ENCODE measurements around the gene ACACA. TPM values are rescaled to one million over a fixed set of nuclear protein-coding genes. Genes with fewer than 3 reads are reported as not detected.

Gene ACACA
- total RNA-seq, 1 donor from 2014 or later: 110 TPM

DNA sequence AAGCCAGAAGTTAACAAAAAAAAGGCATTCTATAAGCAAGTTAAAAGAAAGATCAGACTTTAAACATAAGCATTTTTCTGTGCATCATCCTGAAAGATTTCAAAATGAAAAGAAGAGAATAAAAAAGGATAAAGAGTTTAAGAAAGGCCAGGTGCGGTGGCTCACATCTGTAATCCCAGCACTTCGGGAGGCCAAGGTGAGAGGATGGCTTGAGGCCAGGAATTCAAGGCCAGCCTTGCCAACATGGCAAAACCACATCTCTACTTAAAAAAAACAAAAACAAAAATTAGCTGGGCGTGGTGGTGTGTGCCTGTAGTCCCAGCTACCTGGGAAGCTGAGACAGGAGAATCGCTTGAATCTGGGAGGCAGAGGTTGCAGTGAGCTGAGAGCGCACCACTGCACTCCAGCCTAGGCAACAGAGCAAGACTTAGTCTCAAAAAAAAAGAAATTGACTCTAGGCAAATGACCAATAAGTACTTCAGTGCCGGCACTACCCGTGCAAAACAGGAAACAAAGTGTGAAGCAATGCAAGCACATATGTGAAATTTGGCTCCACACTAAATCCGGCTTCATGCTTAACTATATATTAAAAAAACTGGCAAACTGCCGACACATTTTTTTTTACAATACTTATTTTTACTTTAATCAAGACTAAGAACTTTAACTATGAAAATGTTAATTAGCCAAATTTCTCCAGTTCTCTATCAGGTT is 114.1 kb downstream of the ACACA start:
- Histone ChIP-seq H3K9me3 (no peaks in the 10 kb centered on the region), H3K27ac (no peak overlapping the region), H3K36me3 (no peaks in the 10 kb centered on the region), H3K4me1 (peaks cover 9% of the 10 kb centered on the region), H3K27me3 (no peaks in the 10 kb centered on the region), H3K4me3 (no peak overlapping the region)
- DNase-seq (no peak), ATAC-seq (peak; percentile 70)
- intact Hi-C loops (cut with DNase I): no loop called here
- TF ChIP-seq, protein P1, sequence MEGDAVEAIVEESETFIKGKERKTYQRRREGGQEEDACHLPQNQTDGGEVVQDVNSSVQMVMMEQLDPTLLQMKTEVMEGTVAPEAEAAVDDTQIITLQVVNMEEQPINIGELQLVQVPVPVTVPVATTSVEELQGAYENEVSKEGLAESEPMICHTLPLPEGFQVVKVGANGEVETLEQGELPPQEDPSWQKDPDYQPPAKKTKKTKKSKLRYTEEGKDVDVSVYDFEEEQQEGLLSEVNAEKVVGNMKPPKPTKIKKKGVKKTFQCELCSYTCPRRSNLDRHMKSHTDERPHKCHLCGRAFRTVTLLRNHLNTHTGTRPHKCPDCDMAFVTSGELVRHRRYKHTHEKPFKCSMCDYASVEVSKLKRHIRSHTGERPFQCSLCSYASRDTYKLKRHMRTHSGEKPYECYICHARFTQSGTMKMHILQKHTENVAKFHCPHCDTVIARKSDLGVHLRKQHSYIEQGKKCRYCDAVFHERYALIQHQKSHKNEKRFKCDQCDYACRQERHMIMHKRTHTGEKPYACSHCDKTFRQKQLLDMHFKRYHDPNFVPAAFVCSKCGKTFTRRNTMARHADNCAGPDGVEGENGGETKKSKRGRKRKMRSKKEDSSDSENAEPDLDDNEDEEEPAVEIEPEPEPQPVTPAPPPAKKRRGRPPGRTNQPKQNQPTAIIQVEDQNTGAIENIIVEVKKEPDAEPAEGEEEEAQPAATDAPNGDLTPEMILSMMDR (IDR thresholded peaks at IDR 0.05): no peak

DNA sequence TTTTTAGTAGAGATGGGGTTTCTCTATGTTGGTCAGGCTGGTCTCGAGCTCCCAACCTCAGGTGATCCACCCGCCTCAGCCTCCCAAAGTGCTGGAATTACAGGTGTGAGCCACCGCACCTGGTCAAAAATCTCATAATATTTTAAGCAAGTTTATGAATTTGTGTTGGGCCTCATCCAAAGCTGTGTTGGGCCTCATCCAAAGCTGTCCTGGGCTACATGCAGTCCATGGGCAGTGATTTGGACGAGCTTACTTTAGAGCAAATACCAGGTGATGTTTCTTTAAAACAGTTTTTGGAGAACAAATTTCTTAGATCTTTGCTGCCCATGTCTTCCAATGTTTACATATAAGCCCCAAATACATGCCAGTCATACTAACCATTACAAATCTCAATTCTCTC is 115.3 kb downstream of the ACACA start:
- Histone ChIP-seq H3K27ac (no peak overlapping the region), H3K27me3 (no peaks in the 10 kb centered on the region), H3K36me3 (no peaks in the 10 kb centered on the region), H3K9me3 (no peaks in the 10 kb centered on the region), H3K4me1 (peaks cover 9% of the 10 kb centered on the region), H3K4me3 (no peak overlapping the region)
- DNase-seq: no peak
- ATAC-seq: no peak
- TF ChIP-seq, protein P1 (IDR thresholded peaks at IDR 0.05): no peak
- intact Hi-C loops (cut with DNase I): no loop called here

DNA sequence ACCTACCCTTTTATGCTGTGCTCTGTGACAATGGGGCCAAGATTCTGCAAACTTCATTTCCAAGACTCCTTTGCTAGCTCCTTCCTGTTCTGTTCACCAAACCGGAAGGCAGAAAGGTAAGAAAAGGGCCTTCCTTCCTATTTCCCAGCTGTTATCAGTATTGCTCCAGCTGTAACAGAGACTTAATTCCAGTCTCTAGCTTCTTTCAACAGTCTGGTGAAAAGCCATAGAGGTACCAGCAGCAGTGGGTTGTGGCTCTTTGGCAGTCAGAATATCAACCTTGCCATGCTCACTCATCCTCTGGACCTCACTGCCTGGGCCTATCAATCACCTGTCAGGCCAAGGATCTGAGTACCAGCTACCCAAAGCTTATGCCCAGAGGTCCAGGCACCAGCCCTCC is 120.2 kb downstream of the ACACA start:
- peaks cover 4% of the 10 kb centered on the region for H3K36me3 ChIP-seq
- no peak for ATAC-seq
- intact Hi-C loops (cut with DNase I): no loop called here
- H3K9me3 ChIP-seq: no peaks in the 10 kb centered on the region
- peaks cover 11% of the 10 kb centered on the region for H3K4me1 ChIP-seq
- DNase-seq: no peak
- H3K4me3 ChIP-seq: no peak overlapping the region
- TF ChIP-seq, protein P1 (IDR thresholded peaks at IDR 0.05): no peak
- H3K27ac ChIP-seq: no peak overlapping the region
- H3K27me3 ChIP-seq: no peaks in the 10 kb centered on the region

DNA sequence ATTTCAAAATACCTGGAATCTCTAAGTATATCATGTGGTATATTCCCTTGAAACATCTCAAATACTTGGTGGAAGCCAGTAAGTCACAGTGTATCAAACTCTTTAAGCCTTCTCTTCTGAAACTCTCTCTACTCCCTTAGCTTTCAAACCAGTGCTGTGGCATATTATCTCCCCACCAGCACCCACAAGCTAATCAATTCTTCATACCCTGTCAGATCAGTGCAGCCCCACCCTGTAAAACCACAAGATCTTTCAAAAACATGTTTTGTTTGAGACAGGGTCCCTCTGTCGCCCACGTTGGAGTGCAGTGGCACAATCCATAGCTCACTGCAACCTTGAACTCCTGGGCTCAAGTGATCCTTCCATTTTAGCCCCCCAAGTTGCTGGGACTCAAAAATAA is 122.4 kb downstream of the ACACA start:
- Histone ChIP-seq H3K27ac (no peak overlapping the region), H3K36me3 (peaks cover 11% of the 10 kb centered on the region), H3K4me3 (no peak overlapping the region), H3K4me1 (peaks cover 11% of the 10 kb centered on the region), H3K9me3 (no peaks in the 10 kb centered on the region), H3K27me3 (no peaks in the 10 kb centered on the region)
- intact Hi-C loops (cut with DNase I): no loop called here
- DNase-seq: no peak
- ATAC-seq: no peak
- TF ChIP-seq, protein P1 (IDR thresholded peaks at IDR 0.05): no peak

DNA sequence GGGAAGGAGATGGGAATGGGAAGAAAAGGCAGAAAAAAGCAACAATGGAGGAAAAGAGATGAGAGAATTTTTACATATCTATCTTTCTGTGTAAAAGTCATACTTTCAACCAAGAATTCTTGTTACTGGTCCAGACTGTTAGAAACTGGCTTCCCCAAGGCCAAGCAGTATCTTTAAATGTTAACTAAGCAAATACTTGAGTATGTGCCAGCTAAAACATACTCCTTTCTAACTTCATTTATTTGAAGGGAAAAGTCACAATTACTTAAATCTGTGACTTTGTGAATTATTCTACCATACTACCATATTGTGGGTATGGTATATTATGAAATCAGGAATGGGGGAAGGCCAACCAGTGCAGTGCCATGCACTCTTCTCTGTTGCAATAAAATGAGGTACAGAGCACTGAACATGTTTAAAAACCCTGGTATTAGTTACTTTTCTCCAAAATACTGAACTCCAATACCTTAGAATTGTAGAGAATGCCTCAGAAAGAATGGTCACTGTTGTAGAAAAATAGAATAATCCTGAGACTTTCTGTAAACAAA is 123.1 kb downstream of the ACACA start:
- Histone ChIP-seq H3K27ac (no peak overlapping the region), H3K9me3 (no peaks in the 10 kb centered on the region), H3K36me3 (peaks cover 11% of the 10 kb centered on the region), H3K27me3 (no peaks in the 10 kb centered on the region), H3K4me1 (peaks cover 11% of the 10 kb centered on the region), H3K4me3 (no peak overlapping the region)
- ATAC-seq (no peak), DNase-seq (no peak)
- TF ChIP-seq, protein P1 (IDR thresholded peaks at IDR 0.05): no peak
- intact Hi-C loops (cut with DNase I): no loop called here

Measured in upper lobe of right lung (tissue), 1 donor.